Ectodermal cell (in vitro differentiated cells): ENCODE measurements around the gene NT5C3A.

Experiments used
- H3K27ac ChIP-seq: 2 replicates; pipeline ENCODE4 v1.7.0; 2013; ENCODE audit warnings: mild to moderate bottlenecking, low read depth, low read length; ENCODE audit not compliant: insufficient read depth, poor library complexity, severe bottlenecking
- H3K27me3 ChIP-seq: 2 replicates; pipeline ENCODE4 v1.7.0; 2013; ENCODE audit warnings: mild to moderate bottlenecking, low read length; ENCODE audit not compliant: insufficient read depth, control insufficient read depth, poor library complexity, severe bottlenecking
- H3K36me3 ChIP-seq: one replicate; pipeline ENCODE4 v1.7.0; 2013; ENCODE audit warnings: low read length; ENCODE audit not compliant: control insufficient read depth, insufficient read depth
- H3K4me1 ChIP-seq: one replicate; pipeline ENCODE4 v1.7.0; 2013; ENCODE audit warnings: low read length; ENCODE audit not compliant: control insufficient read depth, insufficient read depth
- H3K4me3 ChIP-seq: 2 replicates; pipeline ENCODE4 v1.7.0; 2013; ENCODE audit warnings: low read depth, low read length, control low read depth; ENCODE audit not compliant: insufficient read depth
- H3K9me3 ChIP-seq: 2 replicates; pipeline ENCODE4 v1.7.0; 2013; ENCODE audit warnings: mild to moderate bottlenecking, low read length, moderate library complexity; ENCODE audit not compliant: control insufficient read depth
- WGBS, 2 experiments: methylation state at CpG; one replicate each; pipeline ENCODE4 v1.1.7; 2013; ENCODE audit warnings: missing lambda C conversion rate in 2 of 2; 5-methylcytosine and 5-hydroxymethylcytosine counted together

Gene NT5C3A

DNA sequence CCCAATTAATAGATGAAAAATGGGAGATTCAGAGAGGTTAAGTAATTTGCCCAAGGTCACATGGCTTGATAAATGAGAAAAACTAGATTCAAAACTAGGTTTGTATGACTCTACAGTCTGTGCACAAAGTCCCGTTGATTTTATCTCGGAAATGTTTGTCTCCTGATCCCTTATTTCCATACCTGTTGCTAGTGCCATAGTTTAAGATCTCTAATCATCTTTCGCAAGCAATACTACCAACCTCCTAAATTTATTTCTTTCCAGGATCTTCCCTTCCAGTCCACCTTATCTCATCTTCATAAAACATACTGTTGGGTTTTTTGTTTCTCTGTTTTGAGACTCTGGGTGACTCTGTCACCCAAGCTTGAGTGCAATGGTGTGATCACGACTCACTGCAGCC lies 2.9 kb downstream of the NT5C3A start:
- no peak overlapping the region for H3K4me3 ChIP-seq
- no peaks in the 10 kb centered on the region for H3K4me1 ChIP-seq
- no peaks in the 10 kb centered on the region for H3K27me3 ChIP-seq
- H3K9me3 ChIP-seq, result no peaks in the 10 kb centered on the region
- 46% methylated on average over 4 of the region's 4 CpGs for WGBS, 2 experiments
- H3K27ac ChIP-seq, result no peak overlapping the region
- no peaks in the 10 kb centered on the region for H3K36me3 ChIP-seq

DNA sequence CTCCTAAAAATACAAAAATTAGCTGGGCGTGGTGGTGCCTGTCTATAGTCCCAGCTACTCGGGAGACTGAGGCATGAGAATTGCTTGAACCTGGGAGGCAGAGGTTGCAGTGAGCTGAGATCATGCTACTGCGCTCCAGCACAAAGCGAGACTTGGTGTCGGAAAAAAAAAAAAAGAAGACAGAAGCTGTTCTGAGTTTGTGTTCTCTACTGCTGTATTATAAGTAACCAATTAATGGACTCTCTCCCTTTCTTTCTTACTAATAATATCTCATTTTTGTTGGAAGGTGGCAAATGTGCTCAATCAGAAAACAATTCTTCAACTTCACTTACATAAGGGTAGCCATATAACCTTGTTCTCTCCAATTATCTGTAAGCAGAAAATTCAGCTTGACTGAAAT lies 7.4 kb downstream of the NT5C3A start:
- H3K4me3 ChIP-seq, result no peak overlapping the region
- 90 to 92% methylated on average over 5 of the region's 5 CpGs for WGBS, 2 experiments
- H3K27me3 ChIP-seq, result no peaks in the 10 kb centered on the region
- H3K4me1 ChIP-seq, result no peaks in the 10 kb centered on the region
- no peaks in the 10 kb centered on the region for H3K9me3 ChIP-seq
- H3K36me3 ChIP-seq, result no peaks in the 10 kb centered on the region
- H3K27ac ChIP-seq, result no peak overlapping the region

DNA sequence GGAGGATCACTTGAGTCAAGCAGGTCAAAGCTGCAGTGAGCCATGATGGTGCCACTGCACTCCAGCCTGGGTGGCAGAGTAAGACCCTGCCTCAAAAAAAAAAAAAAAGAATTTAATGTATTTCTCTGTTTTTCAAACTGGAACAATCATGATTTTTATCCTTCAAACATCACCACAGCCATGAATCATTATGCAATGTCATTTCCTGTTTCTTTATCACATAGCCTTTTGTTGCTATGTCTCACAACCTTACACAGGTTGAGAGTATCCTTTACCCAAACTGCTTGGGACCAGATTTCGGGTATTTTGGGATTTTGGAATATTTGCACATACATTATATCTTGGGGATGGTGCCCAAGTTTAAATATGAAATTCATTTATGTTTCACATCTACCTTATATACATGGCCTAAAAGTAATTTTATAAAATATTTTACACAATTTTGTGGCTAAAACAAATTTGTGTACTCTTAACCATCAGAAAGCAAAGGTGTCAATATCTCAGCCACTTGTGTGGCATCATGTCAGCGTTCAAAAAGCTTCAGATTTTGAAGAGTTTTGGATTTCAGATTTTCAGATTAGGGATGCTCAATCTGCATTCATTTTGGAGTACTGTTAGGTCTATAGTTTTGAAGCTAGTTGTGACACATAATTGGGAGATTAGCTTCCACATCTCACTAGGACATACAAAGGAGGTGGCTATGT lies 8.2 kb downstream of the NT5C3A start:
- WGBS, 2 experiments, result 98 to 100% methylated on average over 1 of the region's 2 CpGs
- no peaks in the 10 kb centered on the region for H3K4me1 ChIP-seq
- no peak overlapping the region for H3K4me3 ChIP-seq

DNA sequence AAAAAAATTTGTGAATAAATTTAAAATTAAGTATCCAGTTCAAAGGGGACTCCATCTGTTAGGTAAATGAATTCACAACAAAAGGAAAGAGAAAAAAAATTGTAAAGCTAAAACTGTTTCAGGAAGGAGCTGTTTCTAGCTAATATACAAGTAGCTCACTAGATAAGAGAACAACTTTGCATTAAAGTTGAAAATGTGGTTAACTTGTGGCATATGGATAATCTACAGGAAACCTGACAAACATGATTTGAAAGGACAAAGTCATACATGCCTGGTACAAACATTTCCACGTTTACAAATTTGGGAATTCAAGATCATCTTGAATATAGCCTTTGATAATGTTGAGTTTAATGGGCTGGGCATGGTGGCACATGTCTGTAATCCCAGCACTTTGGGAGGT lies 8.9 kb downstream of the NT5C3A start:
- 94 to 100% methylated on average over 1 of the region's 1 CpG for WGBS, 2 experiments
- H3K36me3 ChIP-seq, result no peaks in the 10 kb centered on the region
- H3K9me3 ChIP-seq, result no peaks in the 10 kb centered on the region
- no peak overlapping the region for H3K27ac ChIP-seq
- H3K4me3 ChIP-seq, result no peak overlapping the region
- H3K27me3 ChIP-seq, result no peaks in the 10 kb centered on the region
- no peaks in the 10 kb centered on the region for H3K4me1 ChIP-seq

More for the DNA sequence above, 8.2 kb downstream of the NT5C3A start:
- Histone ChIP-seq H3K9me3 (no peaks in the 10 kb centered on the region), H3K27me3 (no peaks in the 10 kb centered on the region), H3K36me3 (no peaks in the 10 kb centered on the region), H3K27ac (no peak overlapping the region)

DNA sequence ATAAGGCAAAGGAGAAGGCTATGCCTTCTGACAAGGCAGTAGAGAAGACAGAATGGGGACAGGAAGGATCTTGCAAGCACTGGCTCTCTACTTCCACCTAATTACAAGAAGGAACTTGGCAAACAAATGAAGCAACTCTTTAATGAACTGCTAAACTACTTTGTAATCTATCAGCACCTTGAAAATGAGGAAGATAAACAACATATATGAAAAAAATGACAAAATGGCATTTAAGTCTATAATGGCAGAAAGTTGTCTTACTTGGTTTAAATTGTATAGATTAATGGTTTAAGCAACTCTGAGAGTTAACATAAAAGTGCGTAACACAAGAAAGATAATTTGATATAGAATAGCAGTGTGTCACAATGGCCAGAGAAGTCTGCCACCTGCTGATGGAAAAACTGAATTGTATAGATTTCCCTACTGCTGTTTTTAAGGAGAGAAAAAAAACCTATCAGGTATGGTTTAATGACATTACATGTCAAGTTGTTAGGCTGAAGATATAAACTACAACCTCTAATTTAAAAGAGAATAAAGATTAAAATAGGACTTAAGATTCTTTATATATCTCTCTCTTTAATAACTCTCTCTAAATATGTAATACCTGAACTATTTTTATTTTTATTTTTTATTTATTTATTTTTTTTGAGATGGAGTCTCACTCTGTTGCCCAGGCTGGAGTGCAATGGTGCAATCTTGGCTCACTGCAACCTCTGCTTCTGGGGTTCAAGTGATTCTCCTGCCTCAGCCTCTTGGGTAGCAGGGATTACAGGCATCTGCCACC lies 11.8 kb downstream of the NT5C3A start:
- Histone ChIP-seq H3K27ac (no peak overlapping the region), H3K27me3 (no peaks in the 10 kb centered on the region), H3K9me3 (no peaks in the 10 kb centered on the region), H3K4me1 (no peaks in the 10 kb centered on the region), H3K36me3 (no peaks in the 10 kb centered on the region), H3K4me3 (no peak overlapping the region)
- WGBS, 2 experiments, result 0% methylated on average over 1 of the region's 1 CpG

DNA sequence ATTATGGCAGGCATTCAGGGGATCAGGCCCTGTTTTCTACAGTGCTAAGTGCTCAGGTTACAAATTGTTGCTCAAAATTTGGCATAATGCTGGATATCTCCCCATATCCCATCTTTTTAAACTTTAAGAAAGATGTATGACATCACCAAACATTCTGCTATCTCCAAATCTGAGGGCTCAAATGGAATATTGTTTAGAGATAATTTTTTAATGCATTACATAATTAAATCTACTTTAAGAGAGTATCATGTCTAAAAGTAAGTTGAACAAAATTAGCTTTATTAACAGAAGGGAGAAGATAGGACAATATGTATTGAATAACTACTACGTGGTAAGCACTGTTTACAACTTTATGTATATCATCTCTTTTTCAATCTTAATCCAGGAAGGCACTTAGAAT lies 13.9 kb downstream of the NT5C3A start:
- Histone ChIP-seq H3K4me1 (no peaks in the 10 kb centered on the region), H3K36me3 (no peaks in the 10 kb centered on the region), H3K4me3 (no peak overlapping the region), H3K9me3 (no peaks in the 10 kb centered on the region), H3K27me3 (no peaks in the 10 kb centered on the region), H3K27ac (no peak overlapping the region)
- no CpG with 5 or more reads among the region's 1 CpG for WGBS, 2 experiments

DNA sequence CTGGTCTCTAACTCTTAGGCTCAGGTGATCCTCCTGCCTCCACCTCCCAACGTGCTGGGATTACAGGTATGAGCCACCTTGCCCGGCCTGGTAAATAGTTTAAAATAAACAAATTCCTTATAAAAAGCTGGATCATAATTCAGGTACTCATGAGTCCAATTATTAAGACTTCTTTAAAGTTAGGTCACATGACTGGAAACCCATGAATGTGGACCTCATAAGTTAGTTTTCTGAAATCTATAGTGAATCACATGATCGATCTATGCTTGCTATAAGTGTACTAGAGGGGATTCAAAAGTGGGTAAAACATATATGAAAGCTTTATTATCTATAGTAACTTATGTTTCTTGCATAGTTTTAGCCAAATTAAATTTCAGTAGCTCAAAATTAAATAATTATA lies 14.3 kb downstream of the NT5C3A start:
- 90 to 92% methylated on average over 3 of the region's 3 CpGs for WGBS, 2 experiments
- no peaks in the 10 kb centered on the region for H3K27me3 ChIP-seq
- no peaks in the 10 kb centered on the region for H3K36me3 ChIP-seq
- H3K4me1 ChIP-seq, result no peaks in the 10 kb centered on the region
- H3K27ac ChIP-seq, result no peak overlapping the region
- no peaks in the 10 kb centered on the region for H3K9me3 ChIP-seq
- no peak overlapping the region for H3K4me3 ChIP-seq

DNA sequence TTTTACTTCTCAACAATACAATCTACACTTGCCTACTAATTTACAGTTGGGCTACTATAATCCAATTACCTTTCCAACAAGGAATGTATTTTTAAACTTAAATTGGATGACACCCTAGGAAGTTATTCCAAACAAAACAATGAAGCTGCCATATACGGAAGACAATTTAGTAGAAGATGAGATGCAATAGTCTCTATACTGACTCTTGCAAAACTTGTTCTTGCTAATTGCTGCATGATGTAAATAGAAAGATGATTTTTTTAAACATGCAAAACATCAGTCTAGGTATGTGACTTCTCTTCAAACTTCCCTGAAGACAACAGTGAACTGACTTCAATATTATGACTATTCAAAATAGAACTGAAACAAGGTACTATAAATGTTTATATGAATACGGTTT lies 17.6 kb downstream of the NT5C3A start:
- 47 to 89% methylated on average over 1 to 2 of the region's 2 CpGs for WGBS, 2 experiments
- Histone ChIP-seq H3K9me3 (no peaks in the 10 kb centered on the region), H3K27ac (no peak overlapping the region), H3K36me3 (no peaks in the 10 kb centered on the region), H3K4me1 (no peaks in the 10 kb centered on the region), H3K4me3 (no peak overlapping the region), H3K27me3 (no peaks in the 10 kb centered on the region)

DNA sequence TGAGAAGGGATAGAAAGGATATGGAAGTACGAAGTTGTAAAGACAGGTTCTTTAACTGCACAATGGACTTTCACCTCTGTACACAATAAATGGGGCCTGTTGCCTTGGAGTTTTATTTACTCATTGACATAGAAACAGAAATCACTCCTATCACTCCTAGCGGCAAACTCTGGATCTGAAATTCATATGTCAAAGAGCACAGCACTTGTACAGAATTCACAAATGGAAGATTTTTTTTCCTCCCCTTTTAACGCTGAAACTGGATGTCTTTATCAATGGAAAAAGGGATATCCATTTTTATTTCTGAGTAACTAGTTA lies 18.2 kb downstream of the NT5C3A start:
- no peaks in the 10 kb centered on the region for H3K9me3 ChIP-seq
- no peak overlapping the region for H3K4me3 ChIP-seq
- no peaks in the 10 kb centered on the region for H3K4me1 ChIP-seq
- no peaks in the 10 kb centered on the region for H3K27me3 ChIP-seq
- no peaks in the 10 kb centered on the region for H3K36me3 ChIP-seq
- no peak overlapping the region for H3K27ac ChIP-seq
- WGBS, 2 experiments, result 93 to 100% methylated on average over 1 to 3 of the region's 3 CpGs

DNA sequence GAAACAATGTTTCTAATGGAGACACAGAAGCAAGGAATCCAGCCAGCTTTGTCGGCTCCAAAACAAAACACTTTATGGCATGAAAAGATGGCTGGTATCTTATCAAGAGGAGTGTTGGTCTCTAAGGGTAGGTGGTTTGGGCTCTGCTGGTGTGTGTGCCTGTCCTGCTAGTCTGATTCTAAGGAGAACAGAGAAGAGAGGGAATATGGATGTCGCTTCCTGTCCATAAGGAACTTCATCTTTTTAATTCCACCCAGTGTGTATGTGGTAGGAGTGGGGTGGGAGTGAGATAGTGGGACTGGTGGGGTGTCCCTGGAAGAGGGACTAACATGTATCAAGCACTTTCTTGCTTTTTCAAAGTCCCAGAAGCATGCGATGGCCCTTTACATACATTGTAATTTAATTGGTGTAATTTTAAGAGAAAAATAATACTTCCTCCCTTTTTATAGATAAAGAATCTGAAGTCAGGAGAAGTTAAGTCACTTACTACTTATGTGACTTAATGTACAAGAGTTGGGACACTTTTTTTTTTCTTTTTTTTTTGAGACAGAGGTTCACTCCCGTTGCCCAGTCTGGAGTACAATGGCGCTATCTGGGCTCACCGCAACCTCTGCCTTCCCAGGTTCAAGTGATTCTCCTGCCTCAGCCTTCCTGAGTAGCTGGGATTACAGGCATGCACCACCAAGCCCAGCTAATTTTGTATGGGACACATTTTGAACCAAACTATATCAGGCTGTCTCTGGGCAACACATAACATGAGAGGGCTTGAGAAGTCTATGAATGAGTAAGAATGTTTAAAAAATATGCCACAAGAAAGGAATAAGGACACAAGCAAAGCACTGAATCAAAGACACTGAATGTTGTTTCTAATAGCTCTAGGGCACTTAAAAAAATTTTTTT lies 18.8 kb downstream of the NT5C3A start:
- 90 to 95% methylated on average over 5 of the region's 6 CpGs for WGBS, 2 experiments
- no peaks in the 10 kb centered on the region for H3K4me1 ChIP-seq
- no peaks in the 10 kb centered on the region for H3K27me3 ChIP-seq
- no peaks in the 10 kb centered on the region for H3K9me3 ChIP-seq
- no peaks in the 10 kb centered on the region for H3K36me3 ChIP-seq
- H3K4me3 ChIP-seq, result no peak overlapping the region
- no peak overlapping the region for H3K27ac ChIP-seq
